Measurements from ENCODE around the gene CARD11.

The CARD11 gene

GRCh38 chr7:2860627-2861133 is 183.0 kb downstream of the CARD11 start:
- no peak overlapping the region for H3K4me3 ChIP-seq (ENCODE audit: low read depth, low read length)
- DNase-seq (ENCODE audit: low read depth), result no peak
- no peak for TF ChIP-seq CTCF (IDR thresholded peaks at IDR 0.05; ENCODE audit: low read depth, low read length, missing control alignments)

- H3K4me3 ChIP-seq (ENCODE audit: low read depth, low read length), result no peak overlapping the region
- no peak for TF ChIP-seq CTCF (IDR thresholded peaks at IDR 0.05; ENCODE audit: low read depth, low read length, missing control alignments)
- DNase-seq (ENCODE audit: low read depth), result no peak
These were observed 183.7 kb downstream of the CARD11 start for GRCh38 chr7:2859952-2860351.

GRCh38 chr7:2858621-2859020 is 185.0 kb downstream of the CARD11 start:
- DNase-seq (ENCODE audit: low read depth), result no peak
- no peak for TF ChIP-seq CTCF (IDR thresholded peaks at IDR 0.05; ENCODE audit: low read depth, low read length, missing control alignments)
- H3K4me3 ChIP-seq (ENCODE audit: low read depth, low read length), result no peak overlapping the region

GRCh38 chr7:2856388-2857169 is 187.1 kb downstream of the CARD11 start:
- TF ChIP-seq CTCF (IDR thresholded peaks at IDR 0.05; ENCODE audit: low read depth, low read length, missing control alignments), result no peak
- DNase-seq (ENCODE audit: low read depth), result no peak
- H3K4me3 ChIP-seq (ENCODE audit: low read depth, low read length), result no peak overlapping the region

Data from GM12864 (cell line).